ENCODE results near the gene RBFOX1. TPM values are rescaled to one million over a fixed set of nuclear protein-coding genes. Genes with fewer than 3 reads are reported as not detected.

RBFOX1 gene
- total RNA-seq, 1 donor = not detected

- no peak for DNase-seq (ENCODE audit: low read depth)
- TF ChIP-seq, protein P1, sequence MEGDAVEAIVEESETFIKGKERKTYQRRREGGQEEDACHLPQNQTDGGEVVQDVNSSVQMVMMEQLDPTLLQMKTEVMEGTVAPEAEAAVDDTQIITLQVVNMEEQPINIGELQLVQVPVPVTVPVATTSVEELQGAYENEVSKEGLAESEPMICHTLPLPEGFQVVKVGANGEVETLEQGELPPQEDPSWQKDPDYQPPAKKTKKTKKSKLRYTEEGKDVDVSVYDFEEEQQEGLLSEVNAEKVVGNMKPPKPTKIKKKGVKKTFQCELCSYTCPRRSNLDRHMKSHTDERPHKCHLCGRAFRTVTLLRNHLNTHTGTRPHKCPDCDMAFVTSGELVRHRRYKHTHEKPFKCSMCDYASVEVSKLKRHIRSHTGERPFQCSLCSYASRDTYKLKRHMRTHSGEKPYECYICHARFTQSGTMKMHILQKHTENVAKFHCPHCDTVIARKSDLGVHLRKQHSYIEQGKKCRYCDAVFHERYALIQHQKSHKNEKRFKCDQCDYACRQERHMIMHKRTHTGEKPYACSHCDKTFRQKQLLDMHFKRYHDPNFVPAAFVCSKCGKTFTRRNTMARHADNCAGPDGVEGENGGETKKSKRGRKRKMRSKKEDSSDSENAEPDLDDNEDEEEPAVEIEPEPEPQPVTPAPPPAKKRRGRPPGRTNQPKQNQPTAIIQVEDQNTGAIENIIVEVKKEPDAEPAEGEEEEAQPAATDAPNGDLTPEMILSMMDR (IDR thresholded peaks at IDR 0.05; ENCODE audit: insufficient read depth, low read length) = no peak
- H3K4me3 ChIP-seq (ENCODE audit: low read depth, low read length) = no peak overlapping the region
Measured at GRCh38 chr16:7705885-7706284, 373.2 kb downstream of the RBFOX1 start.

GRCh38 chr16:7709186-7709585, 376.5 kb downstream of the RBFOX1 start:
- TF ChIP-seq, protein P1 (IDR thresholded peaks at IDR 0.05; ENCODE audit: insufficient read depth, low read length) = no peak
- no peak overlapping the region for H3K4me3 ChIP-seq (ENCODE audit: low read depth, low read length)
- DNase-seq (ENCODE audit: low read depth) = no peak

GRCh38 chr16:7713244-7713643, 380.6 kb downstream of the RBFOX1 start:
- no peak overlapping the region for H3K4me3 ChIP-seq (ENCODE audit: low read depth, low read length)
- DNase-seq (ENCODE audit: low read depth) = no peak
- TF ChIP-seq, protein P1 (IDR thresholded peaks at IDR 0.05; ENCODE audit: insufficient read depth, low read length) = no peak

GRCh38 chr16:7714775-7715174, 382.1 kb downstream of the RBFOX1 start:
- no peak for DNase-seq (ENCODE audit: low read depth)
- H3K4me3 ChIP-seq (ENCODE audit: low read depth, low read length) = no peak overlapping the region
- TF ChIP-seq, protein P1 (IDR thresholded peaks at IDR 0.05; ENCODE audit: insufficient read depth, low read length) = no peak

DNA sequence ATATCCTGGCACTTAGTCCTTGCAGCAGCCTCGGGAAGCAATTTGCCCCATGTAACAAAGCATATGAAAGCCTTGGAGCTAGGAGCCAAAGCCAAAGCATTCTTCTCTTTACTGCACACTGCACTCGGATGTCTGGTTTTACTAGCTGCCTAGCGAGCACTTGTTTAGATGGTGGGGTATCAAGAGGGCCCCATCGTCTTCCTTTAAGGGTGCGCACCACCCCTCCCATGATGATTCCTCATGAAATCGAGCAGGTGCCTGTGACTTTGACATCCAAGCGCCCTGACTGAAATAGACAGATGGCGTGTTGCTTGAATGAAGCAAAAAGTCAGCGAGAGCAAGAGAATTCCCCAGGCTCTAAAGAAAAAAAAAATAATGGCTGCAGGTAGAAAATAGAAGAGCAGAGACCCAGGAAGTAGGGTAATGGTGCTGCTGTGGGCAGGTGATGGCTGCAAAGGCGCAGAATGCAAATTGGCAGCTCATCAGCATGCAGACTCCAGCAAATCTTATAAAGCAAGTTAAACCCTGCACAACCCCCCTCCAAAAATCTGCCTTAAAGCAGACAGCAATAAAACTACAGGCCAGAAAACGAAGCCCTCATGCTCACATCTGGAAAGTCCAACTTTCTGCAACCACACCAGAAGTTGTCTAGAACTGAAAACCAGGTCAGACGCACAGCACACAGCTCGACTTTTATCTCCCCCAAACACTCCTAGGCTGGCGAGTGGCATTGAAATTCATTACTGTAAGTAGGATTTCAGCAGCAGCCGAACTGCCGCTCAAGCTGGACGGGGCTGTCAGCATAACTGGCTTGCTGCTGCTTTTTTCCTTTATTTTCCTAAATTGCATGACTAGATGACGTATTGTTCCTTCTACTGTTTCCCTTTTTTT, 384.3 kb downstream of the RBFOX1 start:
- no peak for DNase-seq (ENCODE audit: low read depth)
- no peak overlapping the region for H3K4me3 ChIP-seq (ENCODE audit: low read depth, low read length)
- TF ChIP-seq, protein P1 (IDR thresholded peaks at IDR 0.05; ENCODE audit: insufficient read depth, low read length) = no peak

DNA sequence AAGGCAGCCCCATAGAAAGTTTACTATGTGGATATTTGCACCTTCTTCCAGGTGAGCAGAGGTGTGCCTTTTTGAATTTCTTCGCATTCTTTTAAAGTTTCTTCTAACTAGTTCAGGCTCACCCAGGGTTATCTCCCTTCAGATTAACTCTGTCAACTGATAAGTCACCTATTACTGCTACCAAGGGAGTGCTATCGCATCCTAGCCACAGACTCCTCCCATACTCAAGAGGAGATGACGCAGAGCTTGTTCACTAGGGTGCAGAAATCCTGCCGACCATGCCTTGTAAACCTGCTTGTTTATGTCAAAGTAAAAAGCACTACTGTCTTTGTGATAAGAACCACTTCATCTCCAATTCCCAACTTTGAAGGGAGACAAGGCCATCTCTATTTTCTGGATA, 390.1 kb downstream of the RBFOX1 start:
- DNase-seq (ENCODE audit: low read depth) = no peak
- no peak overlapping the region for H3K4me3 ChIP-seq (ENCODE audit: low read depth, low read length)
- TF ChIP-seq, protein P1 (IDR thresholded peaks at IDR 0.05; ENCODE audit: insufficient read depth, low read length) = no peak

All from fibroblast of the aortic adventitia (primary cell).